ENCODE data around the gene RIOK2.
"Not testable (repeated sequence)": the region's sequence is repeated elsewhere in the genome, so short reads cannot be mapped to it uniquely, and the experiment has no call there.

GRCh38 chr5:97179457-97179856 lies 3.6 kb downstream of the RIOK2 start:
- TF ChIP-seq CTCF, POLR2A (IDR thresholded peaks at IDR 0.05): not testable (repeated sequence)
